GM12801 (cell line): Measurements from ENCODE around the gene CCAR1.

ENCODE experiments used
- CTCF ChIP-seq: IDR thresholded peaks from one replicate; pipeline ENCODE4 v1.5.1; 2011; ENCODE audit warnings: control low read depth; ENCODE audit not compliant: insufficient read length; ENCODE audit errors: extremely low read depth

Gene CCAR1

GRCh38 chr10:68720793-68721672, at the start of gene CCAR1:
TSS of gene CCAR1 (plus strand) at chr10:68721239. CDS start at chr10:68722505, 1,266 bp downstream.
- TF ChIP-seq CTCF = no peak

GRCh38 chr10:68684413-68684812, 36.6 kb upstream of the CCAR1 start:
- no peak for TF ChIP-seq CTCF

- no peak for TF ChIP-seq CTCF
These were observed 25.0 kb upstream of the CCAR1 start for GRCh38 chr10:68696018-68696417.

- TF ChIP-seq CTCF = no peak
These were observed 23.9 kb upstream of the CCAR1 start for GRCh38 chr10:68697106-68697505.

GRCh38 chr10:68700197-68700596, 20.8 kb upstream of the CCAR1 start:
- TF ChIP-seq CTCF = no peak

- TF ChIP-seq CTCF = no peak
These were observed 15.5 kb upstream of the CCAR1 start for GRCh38 chr10:68705548-68705947.

GRCh38 chr10:68717435-68717834, 3.6 kb upstream of the CCAR1 start:
- no peak for TF ChIP-seq CTCF
